HUDEP-2 (cell line): ENCODE data around the gene MYRIP.
"Not testable (repeated sequence)": the region's sequence is repeated elsewhere in the genome, so short reads cannot be mapped to it uniquely, and the experiment has no call there.

Experiments
- DNase-seq, 76 experiments: peaks; one replicate each; lab custom pipeline; 2025; ENCODE audit not compliant: unreplicated experiment in 76 of 76; lab: John Stamatoyannopoulos, UW

Gene MYRIP

GRCh38 chr3:40021338-40021737 lies 211.9 kb downstream of the MYRIP start:
- no peak for DNase-seq

- no peak for DNase-seq
Measured at GRCh38 chr3:40022297-40022827, 213.0 kb downstream of the MYRIP start.

- no peak for DNase-seq
Measured at GRCh38 chr3:40024526-40024925, 215.1 kb downstream of the MYRIP start.

DNA sequence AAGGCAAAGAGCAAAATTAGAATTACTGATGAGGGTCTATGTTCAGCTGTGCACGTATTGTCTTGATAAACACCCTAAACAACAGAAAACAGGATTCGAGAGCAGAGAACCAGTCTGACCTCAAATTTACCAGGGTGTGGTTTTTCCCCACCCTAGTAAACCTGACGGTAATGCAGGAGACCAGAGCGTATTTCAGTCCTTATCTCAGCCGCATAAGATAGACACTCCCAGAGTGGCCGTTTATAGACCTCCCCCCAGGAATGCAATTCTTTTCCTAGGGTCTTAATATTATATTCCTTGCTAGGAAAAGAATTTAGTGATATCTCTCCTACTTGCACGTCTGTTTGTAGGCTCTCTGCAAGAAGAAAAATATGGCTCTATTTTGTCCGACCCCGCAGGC lies 216.5 kb downstream of the MYRIP start:
- DNase-seq = not testable (repeated sequence)

DNA sequence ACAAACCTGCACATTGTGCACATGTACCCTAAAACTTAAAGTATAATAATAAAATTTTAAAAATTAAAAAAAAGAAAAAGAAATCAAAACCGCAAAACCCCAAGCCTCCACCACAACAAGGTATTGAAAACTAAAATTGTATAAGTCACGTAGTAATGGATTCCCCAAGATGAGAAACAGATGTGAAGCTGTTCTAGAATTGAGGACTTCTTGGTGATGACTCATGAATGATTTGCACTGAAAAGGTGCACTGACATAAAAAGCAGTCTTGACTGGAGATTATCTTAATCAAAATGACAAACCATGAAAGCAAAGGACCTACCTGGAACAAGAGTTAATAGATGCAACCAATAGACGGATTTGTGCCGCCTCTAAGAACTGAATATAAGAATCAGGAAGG lies 225.8 kb downstream of the MYRIP start:
- DNase-seq = no peak

GRCh38 chr3:40037582-40037981 lies 228.2 kb downstream of the MYRIP start:
- no peak for DNase-seq

DNA sequence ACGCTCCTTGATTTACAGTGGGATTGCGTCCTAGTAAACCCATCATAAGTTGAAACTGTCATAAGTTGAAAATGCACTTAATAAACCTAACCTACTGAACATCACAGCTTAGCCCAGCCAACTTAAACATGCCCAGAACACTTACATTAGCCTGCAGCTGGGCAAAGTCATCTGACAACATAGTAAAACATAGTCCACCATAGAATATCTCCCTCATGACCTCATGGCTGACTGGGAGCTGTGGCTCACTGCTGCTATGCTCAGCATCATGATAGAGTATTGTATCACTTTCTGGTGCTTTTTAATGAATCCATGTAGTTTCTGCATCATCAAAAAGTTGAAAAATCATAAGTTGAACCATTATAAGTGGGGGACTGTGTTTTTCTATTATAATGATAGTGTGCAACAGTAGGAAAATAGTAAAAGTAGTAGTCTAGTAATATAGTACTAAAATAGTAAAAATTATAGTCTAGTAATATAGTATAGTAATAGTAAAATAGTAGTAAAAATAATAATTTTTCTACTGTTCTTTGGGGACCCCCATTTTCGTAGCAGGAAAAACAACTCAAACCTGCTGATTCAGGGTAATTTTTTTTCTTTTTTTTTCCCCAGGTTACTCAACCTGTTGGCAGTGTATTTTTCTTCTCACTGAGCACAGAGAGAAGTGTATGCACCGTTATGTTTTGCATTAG lies 233.5 kb downstream of the MYRIP start:
- DNase-seq = no peak

DNA sequence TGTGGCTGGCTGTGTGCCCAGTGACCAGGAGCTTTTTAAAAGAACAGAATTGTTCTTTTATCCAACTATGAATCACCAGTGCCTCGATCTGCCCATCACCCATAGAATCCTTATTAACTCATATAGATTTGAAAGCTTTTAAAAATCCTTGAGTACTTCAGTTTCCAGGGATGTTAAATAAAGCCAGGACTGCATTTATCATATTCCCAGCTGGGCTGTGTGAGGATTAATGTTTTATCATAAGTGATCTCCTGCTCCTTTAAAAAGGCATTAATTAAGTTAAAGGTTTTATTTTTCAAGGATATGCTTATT lies 234.0 kb downstream of the MYRIP start:
- no peak for DNase-seq

- DNase-seq = no peak
Measured at GRCh38 chr3:40044487-40044886, 235.1 kb downstream of the MYRIP start.

- no peak for DNase-seq
Measured at GRCh38 chr3:40045051-40045450, 235.6 kb downstream of the MYRIP start.

DNA sequence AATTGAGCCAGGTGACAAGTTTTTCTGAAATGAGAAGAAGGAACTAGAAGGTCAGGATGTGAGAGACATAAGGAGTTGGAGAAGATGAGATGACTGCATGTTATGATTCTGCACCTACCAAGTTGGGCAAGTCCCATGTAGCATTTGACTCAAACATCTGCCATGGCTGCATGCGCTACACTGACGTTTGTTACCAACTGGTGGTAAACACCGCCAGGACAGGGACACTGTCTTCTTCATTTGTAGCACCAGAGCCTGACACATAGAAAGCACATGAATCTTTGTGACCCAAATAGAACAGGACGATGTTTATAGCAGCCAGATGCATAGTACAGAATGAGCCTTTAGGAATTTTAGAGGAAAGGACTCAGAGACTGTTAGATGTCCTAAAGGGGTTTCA lies 236.7 kb downstream of the MYRIP start:
- no peak for DNase-seq

DNA sequence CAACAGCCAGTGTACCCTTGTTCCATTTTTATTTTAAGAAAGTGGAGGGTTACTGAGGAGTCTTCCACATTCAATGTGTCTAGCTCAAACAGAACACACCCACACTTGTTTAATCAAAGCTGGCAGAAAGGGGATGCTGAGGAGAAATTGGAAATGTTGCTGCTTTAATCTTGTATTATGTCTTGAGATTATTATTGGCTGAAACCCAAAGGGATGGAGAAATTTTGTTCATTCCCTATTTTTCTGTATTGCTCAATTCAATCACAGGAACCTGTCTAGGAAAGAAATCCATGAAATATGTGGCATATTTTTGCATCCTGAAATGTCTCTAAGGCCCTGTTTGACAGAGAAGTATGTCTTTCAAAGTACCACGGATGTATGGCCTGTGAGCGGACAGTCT lies 238.0 kb downstream of the MYRIP start:
- no peak for DNase-seq

- DNase-seq = no peak
Measured at GRCh38 chr3:40053663-40054062, 244.3 kb downstream of the MYRIP start.

DNA sequence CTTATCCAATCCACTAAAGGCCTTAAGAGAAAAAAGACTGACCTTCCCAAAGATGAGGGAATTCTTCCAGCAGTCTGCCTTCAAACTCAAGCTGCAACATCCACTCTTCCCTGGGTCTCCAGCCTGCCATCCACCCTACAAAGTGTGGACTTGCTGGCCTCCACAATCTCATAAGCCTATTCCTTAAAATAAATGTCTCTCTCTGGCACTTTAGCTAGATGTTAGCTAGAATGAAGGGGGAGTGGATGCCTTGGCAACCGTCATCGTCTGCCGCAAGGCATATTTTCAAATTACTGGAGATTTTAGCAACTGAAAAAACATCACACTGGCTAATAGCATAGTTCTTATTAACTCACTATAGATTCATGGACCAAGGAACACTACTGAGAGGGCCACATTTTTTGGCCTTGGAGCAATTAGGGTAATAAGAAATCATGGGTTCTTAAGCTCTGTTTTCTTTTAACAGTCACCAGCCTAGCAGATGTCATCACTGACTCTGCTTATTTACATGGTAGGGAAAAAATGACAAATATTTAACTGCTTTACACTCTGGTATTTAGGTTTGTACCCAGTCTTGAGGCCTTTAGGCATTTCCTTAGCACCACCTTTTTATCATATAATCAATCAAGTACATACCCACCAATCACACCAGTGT lies 245.3 kb downstream of the MYRIP start:
- no peak for DNase-seq

GRCh38 chr3:40055361-40055760 lies 246.0 kb downstream of the MYRIP start:
- no peak for DNase-seq

DNA sequence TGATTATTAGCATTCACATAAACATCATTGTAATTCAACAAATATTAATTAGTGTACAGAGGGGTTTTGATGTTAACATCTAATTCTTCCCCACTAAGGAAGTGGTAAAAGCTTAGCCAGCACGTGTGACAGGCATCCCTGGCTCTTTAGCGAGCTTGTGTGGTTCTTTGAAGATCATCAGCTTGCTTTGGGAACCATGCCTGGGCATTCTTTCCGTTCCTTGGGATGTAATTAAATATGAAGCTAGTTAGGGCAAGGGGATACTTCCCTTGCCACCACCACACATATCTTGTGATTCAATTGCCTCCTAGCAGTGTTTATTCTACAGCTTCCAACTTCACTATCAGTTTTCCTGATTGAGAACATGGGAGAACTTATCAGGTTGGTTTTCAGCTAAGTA lies 246.5 kb downstream of the MYRIP start:
- no peak for DNase-seq

GRCh38 chr3:40057077-40057476 lies 247.7 kb downstream of the MYRIP start:
- DNase-seq = no peak

GRCh38 chr3:40057786-40058185 lies 248.4 kb downstream of the MYRIP start:
- DNase-seq = no peak

- no peak for DNase-seq
Measured at GRCh38 chr3:40068636-40069035, 259.2 kb downstream of the MYRIP start.

DNA sequence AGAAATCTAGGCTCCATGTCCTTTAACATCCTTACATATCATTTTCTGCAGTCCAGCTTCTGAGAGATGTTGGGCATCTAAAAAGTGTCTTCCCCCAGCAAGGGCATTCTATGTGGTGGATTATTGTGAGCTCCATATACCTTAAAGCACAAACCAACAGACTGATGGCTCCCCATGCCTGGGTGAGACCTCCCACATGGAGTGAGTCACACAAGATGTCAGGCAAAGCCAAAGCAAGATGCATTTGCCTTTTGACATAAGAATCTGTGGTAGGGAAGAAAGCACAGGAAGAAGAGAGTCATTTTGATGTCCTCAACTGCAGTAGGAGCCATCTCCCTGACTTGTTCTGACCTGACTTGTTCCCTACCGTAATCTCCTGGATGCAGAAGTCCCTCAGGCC lies 261.4 kb downstream of the MYRIP start:
- no peak for DNase-seq

- DNase-seq = no peak
Measured at GRCh38 chr3:40071683-40072238, 262.4 kb downstream of the MYRIP start.

DNA sequence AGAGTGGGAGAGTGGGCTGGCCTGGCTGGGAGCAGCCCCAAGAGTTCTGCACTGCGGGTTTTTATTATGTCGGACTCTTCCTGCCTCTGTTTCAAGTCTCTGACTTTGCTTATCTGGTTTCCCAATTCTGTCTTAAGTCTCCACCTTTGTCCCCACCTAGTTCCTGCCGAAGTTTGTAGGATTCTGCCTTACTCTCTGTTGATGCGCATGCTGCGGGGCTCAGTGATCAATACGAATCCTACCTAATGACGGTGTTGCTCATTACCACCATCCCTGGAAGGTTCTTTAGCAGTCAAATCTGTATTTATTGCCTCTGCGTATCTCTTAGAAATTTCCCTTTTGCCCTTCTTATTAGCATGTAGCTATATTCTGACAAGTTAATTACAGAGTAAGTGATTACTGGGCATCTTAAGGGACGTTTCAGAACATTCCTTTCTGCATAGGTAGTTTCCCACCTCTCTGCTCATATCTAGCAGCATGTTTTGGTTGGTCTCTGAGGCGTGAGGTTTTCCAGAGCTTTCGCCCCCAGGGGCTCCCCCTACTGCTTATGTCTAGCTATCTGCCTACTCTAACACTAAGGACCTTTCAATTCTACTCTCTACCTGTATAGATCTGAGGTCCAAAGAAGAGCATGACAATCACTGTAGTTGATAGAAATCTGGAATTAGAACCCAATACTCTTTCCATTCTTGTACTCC lies 264.1 kb downstream of the MYRIP start:
- DNase-seq = no peak
